Gastrocnemius medialis (tissue), 4 donors: ENCODE results near the gene NOD2.

Experiments used
- CTCF ChIP-seq, 5 experiments: fragments of 450-650 bp in 3 of 5; fragments of 200-600 bp in 2 of 5; sonication (generic) in 2 of 5; IDR thresholded peaks in 4 of 5; conservative IDR thresholded peaks in 1 of 5; 1 replicate in 4 of 5; 2 replicates in 1 of 5; pipeline ENCODE4 v1.5.1; 2016 to 2019; ENCODE audit warnings: antibody characterized with exemption in 5 of 5, mild to moderate bottlenecking in 3 of 5, moderate library complexity in 3 of 5
- POLR2A ChIP-seq, 2 donors: fragments of 450-650 bp; IDR thresholded peaks; one replicate each; pipeline ENCODE4 v1.6.1; 2017; ENCODE audit warnings: antibody characterized with exemption in 2 of 2, mild to moderate bottlenecking in 2 of 2, moderate library complexity in 2 of 2

GRCh38 chr16:50677351-50677750 is 16.1 kb upstream of the NOD2 start:
- TF ChIP-seq POLR2A (IDR thresholded peaks at IDR 0.05) (no peak), CTCF (IDR thresholded peaks at IDR 0.05 in 4 of 5, conservative IDR thresholded peaks at IDR 0.05 in 1 of 5) (peak in 2 of 5 experiments; percentile 26 to 29)
